ENCODE data around the gene CCDC92B.

The CCDC92B gene

DNA sequence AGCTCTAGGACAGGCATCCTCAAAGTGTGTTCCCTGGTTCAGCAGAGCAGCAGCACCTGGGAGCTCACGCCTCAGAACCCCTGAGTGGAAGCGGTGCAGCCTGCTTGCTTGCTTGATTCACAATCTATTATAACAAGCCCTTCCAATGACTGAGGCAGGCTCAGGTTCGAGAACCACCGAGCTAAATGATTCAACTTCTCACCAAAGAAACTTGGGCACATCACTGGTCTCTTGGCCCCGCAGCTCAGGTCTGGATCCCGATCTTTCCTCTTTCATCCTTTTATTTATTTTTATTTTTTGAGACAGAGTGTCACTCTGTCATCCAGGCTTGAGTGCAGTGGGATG lies 62.4 kb downstream of the CCDC92B start:
- CTCF ChIA-PET, result interaction anchor here (2.5 to 3.0 kb wide), 2 partner anchors 11 to 13 kb away, joined by 13 to 18 read pairs; no protein-coding TSS in a partner anchor

DNA sequence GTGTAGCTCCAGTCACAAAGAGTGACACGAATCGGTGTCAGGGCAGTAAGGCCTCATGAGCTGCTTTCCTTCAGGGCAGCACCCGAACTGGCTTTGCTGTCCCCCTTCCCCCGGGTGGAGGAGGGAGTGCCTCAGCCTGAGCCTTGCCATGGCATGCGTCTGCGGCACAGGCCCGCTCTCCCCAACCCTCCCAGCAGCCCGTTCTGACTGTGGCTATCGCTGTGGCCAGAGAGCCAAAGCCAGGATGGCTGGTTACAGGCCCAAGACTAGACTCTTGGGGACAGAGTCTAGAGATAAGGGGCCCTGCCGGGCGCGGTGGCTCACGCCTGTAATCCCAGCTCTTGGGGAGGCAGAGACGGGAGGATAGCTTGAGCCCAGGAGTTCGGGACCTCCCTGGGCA lies 63.8 kb downstream of the CCDC92B start:
- H3K4me3 ChIP-seq (ENCODE audit: low read depth, low read length), result no peak overlapping the region
- TF ChIP-seq, protein P1, sequence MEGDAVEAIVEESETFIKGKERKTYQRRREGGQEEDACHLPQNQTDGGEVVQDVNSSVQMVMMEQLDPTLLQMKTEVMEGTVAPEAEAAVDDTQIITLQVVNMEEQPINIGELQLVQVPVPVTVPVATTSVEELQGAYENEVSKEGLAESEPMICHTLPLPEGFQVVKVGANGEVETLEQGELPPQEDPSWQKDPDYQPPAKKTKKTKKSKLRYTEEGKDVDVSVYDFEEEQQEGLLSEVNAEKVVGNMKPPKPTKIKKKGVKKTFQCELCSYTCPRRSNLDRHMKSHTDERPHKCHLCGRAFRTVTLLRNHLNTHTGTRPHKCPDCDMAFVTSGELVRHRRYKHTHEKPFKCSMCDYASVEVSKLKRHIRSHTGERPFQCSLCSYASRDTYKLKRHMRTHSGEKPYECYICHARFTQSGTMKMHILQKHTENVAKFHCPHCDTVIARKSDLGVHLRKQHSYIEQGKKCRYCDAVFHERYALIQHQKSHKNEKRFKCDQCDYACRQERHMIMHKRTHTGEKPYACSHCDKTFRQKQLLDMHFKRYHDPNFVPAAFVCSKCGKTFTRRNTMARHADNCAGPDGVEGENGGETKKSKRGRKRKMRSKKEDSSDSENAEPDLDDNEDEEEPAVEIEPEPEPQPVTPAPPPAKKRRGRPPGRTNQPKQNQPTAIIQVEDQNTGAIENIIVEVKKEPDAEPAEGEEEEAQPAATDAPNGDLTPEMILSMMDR (IDR thresholded peaks at IDR 0.05; ENCODE audit: insufficient read depth, low read length, missing control alignments), result no peak
- ChIA-PET POLR2A (interaction anchor here (1.0 to 1.1 kb wide), 2 partner anchors 13 to 173 kb away, joined by 3 read pairs; no protein-coding TSS in a partner anchor), CTCF (interaction anchor here (2.5 to 3.0 kb wide), 2 partner anchors 9 to 12 kb away, joined by 13 to 18 read pairs; no protein-coding TSS in a partner anchor)
- DNase-seq (ENCODE audit: low read depth, low spot score), result no peak

More for the DNA sequence above, 62.4 kb downstream of the CCDC92B start:
- TF ChIP-seq, protein P1 (IDR thresholded peaks at IDR 0.05; ENCODE audit: insufficient read depth, low read length, missing control alignments), result no peak
- no peak for DNase-seq (ENCODE audit: low read depth, low spot score)
- POLR2A ChIA-PET, result no interaction called here
- H3K4me3 ChIP-seq (ENCODE audit: low read depth, low read length), result no peak overlapping the region

DNA sequence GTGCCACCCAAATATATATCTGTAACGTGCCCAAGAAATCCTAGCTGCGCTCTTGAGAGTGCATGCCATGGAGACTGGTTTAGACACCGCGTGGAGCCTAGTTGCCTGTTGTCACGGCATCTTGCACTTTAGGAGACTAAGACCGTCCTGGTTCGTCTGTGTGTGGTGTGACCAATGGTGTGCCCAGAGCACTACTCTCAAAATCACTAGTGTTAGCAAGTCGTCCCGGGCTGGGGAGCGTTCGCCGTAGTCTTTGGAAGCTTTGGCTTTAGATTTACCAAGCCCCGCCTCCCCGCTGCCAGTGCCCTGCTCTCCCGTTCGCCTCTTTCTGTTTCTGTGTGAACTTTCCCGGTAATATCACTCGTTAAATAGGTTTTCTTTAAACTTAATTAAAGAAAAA lies 64.9 kb downstream of the CCDC92B start:
- no peak for DNase-seq (ENCODE audit: low read depth, low spot score)
- no peak overlapping the region for H3K4me3 ChIP-seq (ENCODE audit: low read depth, low read length)
- POLR2A ChIA-PET, result interaction anchor here (1.1 kb wide), 1 partner anchor 172 kb away, joined by 3 read pairs; no protein-coding TSS in a partner anchor
- CTCF ChIA-PET, result interaction anchor here (3.0 kb wide), 1 partner anchor 8 kb away, joined by 18 read pairs; no protein-coding TSS in a partner anchor
- TF ChIP-seq, protein P1 (IDR thresholded peaks at IDR 0.05; ENCODE audit: insufficient read depth, low read length, missing control alignments), result no peak

DNA sequence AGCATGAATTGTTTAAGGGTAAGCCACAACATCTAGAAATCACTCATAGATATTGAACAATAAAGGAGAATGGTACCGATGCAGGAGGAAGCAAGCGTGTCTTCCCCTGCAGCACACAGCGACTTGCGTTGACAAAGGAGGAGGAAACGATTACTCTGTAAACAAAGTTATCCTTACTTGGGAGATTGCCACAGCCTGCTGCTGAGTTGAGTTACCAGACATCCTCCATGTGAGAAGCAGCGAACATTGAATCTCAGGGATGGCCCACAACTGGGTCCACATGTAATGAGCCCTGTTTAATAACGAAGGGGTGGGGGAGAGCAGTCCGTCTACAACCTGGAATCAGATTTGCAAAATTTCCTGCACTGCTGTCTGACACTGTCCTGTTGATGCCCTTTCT lies 65.5 kb downstream of the CCDC92B start:
- POLR2A ChIA-PET, result no interaction called here
- no peak overlapping the region for H3K4me3 ChIP-seq (ENCODE audit: low read depth, low read length)
- DNase-seq (ENCODE audit: low read depth, low spot score), result no peak
- CTCF ChIA-PET, result no interaction called here
- TF ChIP-seq, protein P1 (IDR thresholded peaks at IDR 0.05; ENCODE audit: insufficient read depth, low read length, missing control alignments), result no peak

DNA sequence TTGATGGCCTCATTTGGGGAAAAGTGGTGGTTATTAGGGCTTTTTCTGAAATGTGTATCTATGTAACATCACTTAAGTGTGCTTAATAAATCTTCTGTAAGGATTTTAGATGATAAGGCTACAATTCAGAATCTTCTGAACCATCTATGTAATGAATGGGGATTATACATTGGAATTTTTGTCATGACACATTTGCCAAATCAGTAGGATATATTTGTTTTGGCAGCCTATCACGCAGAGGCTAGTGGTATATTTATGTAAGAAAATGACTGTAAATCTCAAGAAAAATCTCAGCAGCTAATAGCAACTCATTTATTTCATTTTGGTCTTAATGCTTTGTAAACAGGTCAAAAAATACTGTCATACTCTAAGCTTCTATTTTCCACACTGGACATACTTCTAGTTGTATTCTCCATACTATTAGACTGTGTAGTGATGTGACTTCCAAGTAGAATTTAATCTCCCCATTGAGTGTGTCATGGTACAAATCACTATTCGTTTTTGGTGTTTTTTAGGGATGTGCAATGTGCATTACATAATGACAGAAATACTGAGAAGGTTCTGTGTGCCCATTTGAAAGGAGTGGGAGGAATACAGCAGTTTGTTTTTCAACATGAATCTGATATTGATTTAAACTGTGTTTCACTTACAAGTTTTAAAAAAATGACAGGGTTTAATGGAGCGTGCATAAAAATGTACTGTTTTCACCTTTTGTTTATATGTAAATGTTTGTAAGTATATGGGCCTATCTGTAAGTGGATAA lies 67.1 kb downstream of the CCDC92B start:
- H3K4me3 ChIP-seq (ENCODE audit: low read depth, low read length), result no peak overlapping the region
- DNase-seq (ENCODE audit: low read depth, low spot score), result no peak
- ChIA-PET POLR2A (no interaction called here), CTCF (interaction anchor here (1.0 kb wide), 1 partner anchor 8 kb away, joined by 3 read pairs; no protein-coding TSS in a partner anchor)
- TF ChIP-seq, protein P1 (IDR thresholded peaks at IDR 0.05; ENCODE audit: insufficient read depth, low read length, missing control alignments), result no peak

DNA sequence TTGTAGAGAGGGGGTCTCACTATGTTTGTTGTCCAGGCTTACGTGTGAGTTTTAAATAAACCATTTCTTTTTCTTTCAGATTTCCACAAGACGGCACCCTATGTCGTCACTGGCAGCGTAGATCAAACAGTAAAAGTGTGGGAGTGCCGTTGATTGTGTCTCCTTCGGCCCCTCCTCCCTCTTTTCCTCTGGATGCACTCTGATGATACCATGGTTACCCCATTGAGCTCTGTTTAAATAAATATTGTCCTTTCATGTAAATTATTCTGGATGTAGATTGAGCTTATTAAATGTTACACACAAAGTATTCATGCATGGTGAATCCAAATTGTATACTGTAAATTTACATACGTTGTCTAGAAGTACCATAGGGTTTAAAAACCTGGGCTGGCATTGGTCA lies 67.8 kb downstream of the CCDC92B start:
- no peak for DNase-seq (ENCODE audit: low read depth, low spot score)
- TF ChIP-seq, protein P1 (IDR thresholded peaks at IDR 0.05; ENCODE audit: insufficient read depth, low read length, missing control alignments), result no peak
- H3K4me3 ChIP-seq (ENCODE audit: low read depth, low read length), result no peak overlapping the region
- ChIA-PET CTCF (interaction anchor here (1.0 kb wide), 1 partner anchor 8 kb away, joined by 3 read pairs; no protein-coding TSS in a partner anchor), POLR2A (no interaction called here)

Measured in AG04449 (cell line).